H1 (cell line): ENCODE data around the gene CACNA1A. TPM values are rescaled to one million over a fixed set of nuclear protein-coding genes. Genes with fewer than 3 reads are reported as not detected.
A peak's percentile ranks its signal among the peaks of the same experiment; 100 is the strongest.

Source experiments
- CTCF ChIA-PET: fragments of 300-600 bp; sonication (Branson Sonifier 250); formaldehyde crosslinking; loops from one replicate; lab custom pipeline; 2021; ENCODE audit not compliant: partially characterized antibody; lab: Charles Lee
- POLR2A ChIA-PET: fragments of 300-600 bp; sonication (Branson Sonifier 250); formaldehyde crosslinking; loops from one replicate; lab custom pipeline; 2021; ENCODE audit warnings: inconsistent platforms; ENCODE audit not compliant: partially characterized antibody; lab: Charles Lee
- DNase-seq, 2 experiments: peaks; one replicate each; pipeline versions ENCODE4 v3.0.0 to v3.0.0-alpha.2; 2010 to 2022; ENCODE audit warnings: low spot score in 2 of 2, low read depth in 1 of 2, mixed read lengths in 1 of 2
- FAIRE-seq: peaks from 2 replicates; lab custom pipeline; 2011; peaks lifted over from hg19 to GRCh38; lab: Jason Lieb, UNC
- H2AFZ ChIP-seq: 2 replicates; pipeline ENCODE4 v1.8.1; 2012; ENCODE audit warnings: low read length, inconsistent platforms
- H2AK5ac ChIP-seq: 2 replicates; pipeline ENCODE4 v1.6.1; 2013; ENCODE audit warnings: low read depth, low read length
- H2BK120ac ChIP-seq: replicated peaks from 2 replicates; pipeline ENCODE3; 2013; ENCODE audit warnings: low read depth, low read length, inconsistent platforms
- H2BK12ac ChIP-seq: 2 replicates; pipeline ENCODE4 v1.6.1; 2013; ENCODE audit warnings: low read depth, low read length
- H2BK15ac ChIP-seq: 2 replicates; pipeline ENCODE4 v1.6.1; 2013; ENCODE audit warnings: low read length
- H2BK20ac ChIP-seq: 2 replicates; pipeline ENCODE4 v1.6.1; 2013; ENCODE audit warnings: low read length
- H2BK5ac ChIP-seq: 2 replicates; pipeline ENCODE4 v1.6.1; 2013; ENCODE audit warnings: low read depth, low read length
- H3K14ac ChIP-seq: 2 replicates; pipeline ENCODE4 v1.6.1; 2013; ENCODE audit warnings: inconsistent platforms; ENCODE audit not compliant: insufficient read length
- H3K18ac ChIP-seq: 2 replicates; pipeline ENCODE4 v1.6.1; 2013; ENCODE audit warnings: low read length; ENCODE audit errors: extremely low read depth
- H3K23ac ChIP-seq: 2 replicates; pipeline ENCODE4 v1.6.1; 2013; ENCODE audit warnings: inconsistent platforms; ENCODE audit not compliant: insufficient read length
- H3K23me2 ChIP-seq: 2 replicates; pipeline ENCODE4 v1.6.1; 2013; ENCODE audit warnings: low read depth, low read length
- H3K27ac ChIP-seq: 2 replicates; pipeline ENCODE4 v1.6.1; 2011; ENCODE audit warnings: low read depth, low read length, inconsistent platforms
- H3K27me3 ChIP-seq, 4 experiments: replicated peaks in 1 of 4; 1 replicate in 1 of 4; 2 replicates in 3 of 4; pipeline versions ENCODE4 v1.6.1 to v1.8.1; 2011 to 2013; ENCODE audit warnings: low read length in 3 of 4, mild to moderate bottlenecking in 3 of 4, inconsistent platforms in 2 of 4, mixed read lengths in 2 of 4, moderate library complexity in 1 of 4; ENCODE audit not compliant: control insufficient read depth in 3 of 4, insufficient read depth in 3 of 4; ENCODE audit errors: extremely low read depth in 1 of 4
- H3K36me3 ChIP-seq, 4 experiments: 2 replicates each; pipeline versions ENCODE4 v1.6.1 to v1.8.1; 2011 to 2013; ENCODE audit warnings: mild to moderate bottlenecking in 4 of 4, low read length in 3 of 4, moderate library complexity in 2 of 4, control low read depth in 1 of 4, inconsistent platforms in 1 of 4; ENCODE audit not compliant: insufficient read depth in 4 of 4, control insufficient read depth in 2 of 4
- H3K4ac ChIP-seq: replicated peaks from 2 replicates; pipeline ENCODE3; 2013; ENCODE audit warnings: low read length, low read depth, mixed read lengths, inconsistent platforms; ENCODE audit not compliant: insufficient read length
- H3K4me1 ChIP-seq, 4 experiments: replicated peaks in 1 of 4; 1 replicate in 1 of 4; 2 replicates in 3 of 4; pipeline versions ENCODE4 v1.6.1 to v1.8.1; 2011 to 2013; ENCODE audit warnings: low read length in 3 of 4, inconsistent platforms in 2 of 4, mixed read lengths in 1 of 4; ENCODE audit not compliant: insufficient read depth in 4 of 4, control insufficient read depth in 3 of 4
- H3K4me2 ChIP-seq, 2 experiments: 2 replicates each; pipeline versions ENCODE4 v1.6.1 to v1.8.1; 2011 to 2013; ENCODE audit warnings: low read depth in 2 of 2, low read length in 2 of 2, control low read depth in 1 of 2, inconsistent platforms in 1 of 2, mild to moderate bottlenecking in 1 of 2; ENCODE audit not compliant: insufficient read depth in 1 of 2
- H3K4me3 ChIP-seq, 4 experiments: fragments of 200-600, 300-600 bp in 1 of 4; sonication (generic), shearing (Covaris generic), sonication (Bioruptor Twin) in 1 of 4; 2 replicates each; pipeline versions ENCODE4 v1.5.1 to v1.8.1; 2011 to 2016; ENCODE audit warnings: low read length in 4 of 4, low read depth in 3 of 4, control low read depth in 2 of 4, inconsistent platforms in 2 of 4, mild to moderate bottlenecking in 2 of 4, mixed read lengths in 1 of 4, moderate library complexity in 1 of 4; ENCODE audit not compliant: insufficient read depth in 2 of 4; ENCODE audit errors: extremely low read depth in 1 of 4
- H3K56ac ChIP-seq: replicated peaks from 2 replicates; pipeline ENCODE3; 2013; ENCODE audit warnings: low read depth, mild to moderate bottlenecking, mixed read lengths, low read length, inconsistent platforms; ENCODE audit not compliant: insufficient read length
- H3K79me1 ChIP-seq: 2 replicates; pipeline ENCODE4 v1.6.1; 2013; ENCODE audit warnings: low read depth, low read length, control low read depth
- H3K79me2 ChIP-seq, 2 experiments: 2 replicates each; pipeline versions ENCODE4 v1.6.1 to v1.8.1; 2012 to 2013; ENCODE audit warnings: low read length in 2 of 2, mild to moderate bottlenecking in 2 of 2, inconsistent platforms in 1 of 2; ENCODE audit not compliant: insufficient read depth in 2 of 2, control insufficient read depth in 1 of 2
- H3K9ac ChIP-seq, 4 experiments: replicated peaks in 1 of 4; 1 replicate in 1 of 4; 2 replicates in 3 of 4; pipeline versions ENCODE4 v1.6.1 to v1.8.1; 2011 to 2013; ENCODE audit warnings: low read depth in 3 of 4, low read length in 3 of 4, control low read depth in 2 of 4, mild to moderate bottlenecking in 2 of 4, moderate library complexity in 2 of 4, inconsistent platforms in 1 of 4; ENCODE audit errors: extremely low read depth in 1 of 4
- H3K9me3 ChIP-seq, 2 experiments: 2 replicates each; pipeline versions ENCODE4 v1.6.1 to v1.8.1; 2012 to 2013; ENCODE audit warnings: mild to moderate bottlenecking in 2 of 2, moderate library complexity in 2 of 2, control low read depth in 1 of 2, inconsistent platforms in 1 of 2, low read depth in 1 of 2, low read length in 1 of 2, mixed read lengths in 1 of 2; ENCODE audit not compliant: insufficient read depth in 2 of 2
- H4K20me1 ChIP-seq, 2 experiments: replicated peaks in 1 of 2; 2 replicates each; pipeline versions ENCODE3 to v1.8.1; 2011 to 2013; ENCODE audit warnings: inconsistent platforms in 2 of 2, low read length in 2 of 2, mild to moderate bottlenecking in 1 of 2; ENCODE audit not compliant: insufficient read depth in 2 of 2, control insufficient read depth in 1 of 2
- H4K5ac ChIP-seq: 2 replicates; pipeline ENCODE4 v1.6.1; 2013; ENCODE audit warnings: low read length, low read depth, mixed read lengths, inconsistent platforms; ENCODE audit not compliant: insufficient read length
- H4K8ac ChIP-seq: 2 replicates; pipeline ENCODE4 v1.8.0; 2013; ENCODE audit warnings: mild to moderate bottlenecking, moderate library complexity, low read length, inconsistent platforms; ENCODE audit not compliant: insufficient read depth; ENCODE audit errors: extremely low read depth
- H4K91ac ChIP-seq: replicated peaks from 2 replicates; pipeline ENCODE3; 2013; ENCODE audit warnings: low read length, mixed read lengths, inconsistent platforms; ENCODE audit not compliant: insufficient read length
- ASH2L ChIP-seq: fragments of 200-600, 300-600 bp; sonication (generic); IDR thresholded peaks from one replicate; pipeline ENCODE4 v1.7.1; 2017; ENCODE audit warnings: low read length
- CEBPB ChIP-seq: IDR thresholded peaks from 2 replicates; pipeline ENCODE4 v1.6.1; 2012; ENCODE audit warnings: low read depth, low read length
- RAD21 ChIP-seq, 2 experiments: IDR thresholded peaks in 1 of 2; conservative IDR thresholded peaks in 1 of 2; 2 replicates each; pipeline ENCODE4 v1.6.1; 2011; ENCODE audit warnings: low read depth in 2 of 2, low read length in 2 of 2, improper control_type of control experiment in 1 of 2, inconsistent platforms in 1 of 2, mild to moderate bottlenecking in 1 of 2, moderate library complexity in 1 of 2
- YY1 ChIP-seq: IDR thresholded peaks from 2 replicates; pipeline ENCODE4 v1.6.1; 2011; ENCODE audit warnings: low read depth, mild to moderate bottlenecking, low read length
- WGBS, 2 experiments: shearing (Covaris generic) in 1 of 2; methylation state at CpG; one replicate each; pipeline versions ENCODE4 v1.1.6 to v1.1.7; 2013 to 2015; ENCODE audit warnings: low lambda C conversion rate in 2 of 2, mixed read lengths in 2 of 2, inconsistent platforms in 1 of 2, low coverage in 1 of 2, missing lambda C conversion rate in 1 of 2; ENCODE audit not compliant: insufficient replicate concordance in 2 of 2, insufficient coverage in 1 of 2, insufficient read length in 1 of 2; ENCODE audit errors: extremely low coverage in 1 of 2, missing lambda C conversion rate in 1 of 2; 5-methylcytosine and 5-hydroxymethylcytosine counted together
- polyA plus RNA-seq, 7 experiments: library from polyadenylated mRNA; depleted of rRNA in 3 of 7; stranded (reverse) in 5 of 7; unstranded in 2 of 7; fragments of >200 nt in 5 of 7; fragments of 200-250 nt in 2 of 7; gene quantifications; 1 replicate in 5 of 7; 2 replicates in 1 of 7; 4 replicates in 1 of 7; pipeline versions ENCODE4 v1.2.1 to v1.2.3, GENCODE V29; 2011 to 2013; ENCODE audit warnings: missing spikeins in 2 of 7, mixed read lengths in 2 of 7
- total RNA-seq: library from RNA; stranded (reverse); fragmentation: NEBNext Ultra II Directional; extraction: Animal tissue kit (Norgen Biotek cat#: 25700); gene quantifications from 2 replicates; pipeline ENCODE4 v1.2.1, GENCODE V29; 2021
- TF ChIP-seq, protein P1 (sequence below): IDR thresholded peaks from 2 replicates; pipeline ENCODE4 v1.6.1; 2011; ENCODE audit warnings: low read length, improper control_type of control experiment
- TF ChIP-seq, protein P2 (sequence below), 3 experiments: IDR thresholded peaks; 1 replicate in 2 of 3; 2 replicates in 1 of 3; pipeline versions ENCODE4 v1.5.1 to v1.6.1; 2011; ENCODE audit warnings: low read length in 3 of 3, mild to moderate bottlenecking in 3 of 3, inconsistent platforms in 2 of 3, low read depth in 1 of 3, moderate library complexity in 1 of 3; ENCODE audit not compliant: insufficient read depth in 1 of 3; ENCODE audit errors: control extremely low read depth in 1 of 3

CACNA1A gene
- total and polyA plus RNA-seq, 2 of the 8 experiments (the other 6 are each of a cell fraction or from before 2014, with no cell fraction given), result 10.7 to 25.3 TPM

DNA sequence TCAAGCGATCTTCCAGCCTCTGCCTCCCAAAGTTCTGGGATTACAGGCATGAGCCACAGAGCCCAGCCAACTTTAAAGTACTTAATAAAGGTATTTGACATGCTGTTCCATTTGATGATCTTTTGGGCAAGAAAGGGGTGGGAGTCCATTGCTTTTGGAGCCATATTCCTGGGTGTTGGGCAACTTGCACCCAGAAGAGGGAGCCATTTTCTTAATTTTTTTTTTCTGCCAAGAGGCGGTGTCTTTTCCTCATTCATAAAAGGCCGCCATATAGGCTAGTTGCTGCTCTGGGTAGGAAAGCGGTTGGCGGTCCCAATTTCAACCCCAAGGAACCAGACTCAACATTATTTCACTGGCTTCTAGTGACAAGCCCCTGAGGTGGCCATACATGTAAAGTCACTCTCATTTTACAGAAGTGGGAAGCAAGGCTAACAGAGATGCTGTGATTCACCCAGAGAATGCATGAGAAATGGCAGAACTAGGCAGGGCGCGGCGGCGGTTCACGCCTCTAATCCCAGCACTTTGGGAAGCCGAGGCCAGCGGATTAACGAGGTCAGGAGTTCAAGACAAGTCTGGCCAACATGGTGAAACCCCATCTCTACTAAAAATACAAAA is 139.6 kb downstream of the CACNA1A start:
- ChIA-PET POLR2A (no interaction called here), CTCF (interaction anchor here (0.6 to 2.6 kb wide), 16 partner anchors 10 to 223 kb away, joined by 3 to 9 read pairs (median 4); no protein-coding TSS in a partner anchor)
- H3K36me3 ChIP-seq, result no peaks in the 10 kb centered on the region
- H3K27ac ChIP-seq, result no peak overlapping the region
- H2AK5ac ChIP-seq, result no peak overlapping the region
- H3K4me3 ChIP-seq, result no peak overlapping the region
- H2AFZ ChIP-seq, result no peak overlapping the region
- FAIRE-seq, result peak; percentile 48
- no peak overlapping the region for H2BK20ac ChIP-seq
- H3K18ac ChIP-seq, result no peak overlapping the region
- no peak overlapping the region for H2BK12ac ChIP-seq
- H4K20me1 ChIP-seq, result peaks cover 0 to 2% of the 10 kb centered on the region in 2 experiments
- peak; percentile 5 to 56 for DNase-seq
- WGBS, 2 experiments, result 78% methylated on average over 13 of the region's 13 CpGs; no CpG with 5 or more reads in 1 of the 2 experiments
- no peak overlapping the region for H3K9ac ChIP-seq
- H3K23ac ChIP-seq, result no peak overlapping the region
- H2BK120ac ChIP-seq, result no peak overlapping the region
- H3K4me1 ChIP-seq, result peaks cover 0 to 7% (median 2%) of the 10 kb centered on the region in 4 experiments; a peak in 3 of 7 replicates
- H2BK5ac ChIP-seq, result no peak overlapping the region
- no peak overlapping the region for H3K56ac ChIP-seq
- no peak overlapping the region for H4K5ac ChIP-seq
- H3K4me2 ChIP-seq, result no peak overlapping the region
- H3K27me3 ChIP-seq, result no peaks in the 10 kb centered on the region
- no peaks in the 10 kb centered on the region for H3K9me3 ChIP-seq
- H3K23me2 ChIP-seq, result no peaks in the 10 kb centered on the region
- H2BK15ac ChIP-seq, result no peak overlapping the region
- H4K8ac ChIP-seq, result no peak overlapping the region
- no peaks in the 10 kb centered on the region for H3K79me2 ChIP-seq
- no peak overlapping the region for H3K14ac ChIP-seq
- H4K91ac ChIP-seq, result no peak overlapping the region
- H3K4ac ChIP-seq, result no peak overlapping the region
- TF ChIP-seq RAD21 (IDR thresholded peaks at IDR 0.05 in 1 of 2, conservative IDR thresholded peaks at IDR 0.05 in 1 of 2; ENCODE audit: low read depth in 2 of 2, low read length in 2 of 2), result peak; percentile 74 to 77
- peak; percentile 51 for TF ChIP-seq CEBPB
- TF ChIP-seq ASH2L, result no peak
- TF ChIP-seq, protein P1, sequence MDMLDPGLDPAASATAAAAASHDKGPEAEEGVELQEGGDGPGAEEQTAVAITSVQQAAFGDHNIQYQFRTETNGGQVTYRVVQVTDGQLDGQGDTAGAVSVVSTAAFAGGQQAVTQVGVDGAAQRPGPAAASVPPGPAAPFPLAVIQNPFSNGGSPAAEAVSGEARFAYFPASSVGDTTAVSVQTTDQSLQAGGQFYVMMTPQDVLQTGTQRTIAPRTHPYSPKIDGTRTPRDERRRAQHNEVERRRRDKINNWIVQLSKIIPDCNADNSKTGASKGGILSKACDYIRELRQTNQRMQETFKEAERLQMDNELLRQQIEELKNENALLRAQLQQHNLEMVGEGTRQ, result no peak
- TF ChIP-seq YY1, result peak; percentile 78; the same call in 1 of the 2 replicates
- TF ChIP-seq, protein P2, sequence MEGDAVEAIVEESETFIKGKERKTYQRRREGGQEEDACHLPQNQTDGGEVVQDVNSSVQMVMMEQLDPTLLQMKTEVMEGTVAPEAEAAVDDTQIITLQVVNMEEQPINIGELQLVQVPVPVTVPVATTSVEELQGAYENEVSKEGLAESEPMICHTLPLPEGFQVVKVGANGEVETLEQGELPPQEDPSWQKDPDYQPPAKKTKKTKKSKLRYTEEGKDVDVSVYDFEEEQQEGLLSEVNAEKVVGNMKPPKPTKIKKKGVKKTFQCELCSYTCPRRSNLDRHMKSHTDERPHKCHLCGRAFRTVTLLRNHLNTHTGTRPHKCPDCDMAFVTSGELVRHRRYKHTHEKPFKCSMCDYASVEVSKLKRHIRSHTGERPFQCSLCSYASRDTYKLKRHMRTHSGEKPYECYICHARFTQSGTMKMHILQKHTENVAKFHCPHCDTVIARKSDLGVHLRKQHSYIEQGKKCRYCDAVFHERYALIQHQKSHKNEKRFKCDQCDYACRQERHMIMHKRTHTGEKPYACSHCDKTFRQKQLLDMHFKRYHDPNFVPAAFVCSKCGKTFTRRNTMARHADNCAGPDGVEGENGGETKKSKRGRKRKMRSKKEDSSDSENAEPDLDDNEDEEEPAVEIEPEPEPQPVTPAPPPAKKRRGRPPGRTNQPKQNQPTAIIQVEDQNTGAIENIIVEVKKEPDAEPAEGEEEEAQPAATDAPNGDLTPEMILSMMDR (IDR thresholded peaks at IDR 0.05; ENCODE audit: control extremely low read depth in 1 of 3, insufficient read depth in 1 of 3, low read depth in 1 of 3, low read length in 3 of 3), result peak; percentile 20 to 75 (median 61)
- H3K79me1 ChIP-seq, result no peaks in the 10 kb centered on the region
